Right atrium auricular region (tissue), 2 donors: ENCODE data around the gene RGL3. TPM values are rescaled to one million over a fixed set of nuclear protein-coding genes. Genes with fewer than 3 reads are reported as not detected.
A peak's percentile ranks its signal among the peaks of the same experiment; 100 is the strongest.

Experiments
- DNase-seq: peaks from one replicate; pipeline ENCODE4 v3.0.0-alpha.2; 2019; ENCODE audit warnings: low spot score
- H3K27ac ChIP-seq, 2 donors: fragments of 200-600 bp; sonication (generic); 1 replicate in 1 of 2; 2 replicates in 1 of 2; pipeline ENCODE4 v1.5.1; 2016 to 2019
- H3K27me3 ChIP-seq, 2 donors: fragments of 200-600 bp; sonication (generic); one replicate each; pipeline versions ENCODE4 v1.5.1 to v1.6.0; 2017 to 2019
- H3K36me3 ChIP-seq: fragments of 200-600 bp; sonication (generic); one replicate; pipeline ENCODE4 v1.5.1; 2016
- H3K4me1 ChIP-seq, 2 donors: fragments of 200-600 bp; sonication (generic); one replicate each; pipeline versions ENCODE4 v1.5.1 to v1.6.0; 2017 to 2019
- H3K4me3 ChIP-seq, 2 donors: fragments of 200-600 bp; sonication (generic); 1 replicate in 1 of 2; 2 replicates in 1 of 2; pipeline ENCODE4 v1.5.1; 2017 to 2019; ENCODE audit warnings: mild to moderate bottlenecking in 1 of 2, moderate library complexity in 1 of 2
- H3K9me3 ChIP-seq, 2 donors: fragments of 200-600 bp; sonication (generic); one replicate each; pipeline ENCODE4 v1.5.1; 2019
- CTCF ChIP-seq, 2 donors: fragments of 200-600 bp; sonication (generic); IDR thresholded peaks; one replicate each; pipeline ENCODE4 v1.5.1; 2019; ENCODE audit warnings: antibody characterized with exemption in 2 of 2
- total RNA-seq, 2 donors: library from RNA; depleted of rRNA; stranded (reverse); fragments of >200 nt; gene quantifications; one replicate each; pipeline ENCODE4 v1.1.0, GENCODE V29; 2016

Gene RGL3
- total RNA-seq, 2 donors from 2014 or later, result 7.4 to 8.4 TPM

GRCh38 chr19:11390933-11391680 lies 28.0 kb downstream of the RGL3 start:
- Histone ChIP-seq H3K36me3 (no peaks in the 10 kb centered on the region), H3K27ac (no peak overlapping the region), H3K4me3 (no peak overlapping the region), H3K9me3 (peaks cover 0 to 11% of the 10 kb centered on the region in 2 donors), H3K4me1 (no peaks in the 10 kb centered on the region), H3K27me3 (no peaks in the 10 kb centered on the region)
- no peak for TF ChIP-seq CTCF (IDR thresholded peaks at IDR 0.05)
- no peak for DNase-seq

GRCh38 chr19:11390359-11390758 lies 28.8 kb downstream of the RGL3 start:
- peaks cover 0 to 11% of the 10 kb centered on the region in 2 donors for H3K9me3 ChIP-seq
- no peak for TF ChIP-seq CTCF (IDR thresholded peaks at IDR 0.05)
- H3K4me1 ChIP-seq, result no peaks in the 10 kb centered on the region
- H3K36me3 ChIP-seq, result no peaks in the 10 kb centered on the region
- no peak for DNase-seq
- H3K27me3 ChIP-seq, result no peaks in the 10 kb centered on the region
- H3K4me3 ChIP-seq, result no peak overlapping the region
- no peak overlapping the region for H3K27ac ChIP-seq

DNA sequence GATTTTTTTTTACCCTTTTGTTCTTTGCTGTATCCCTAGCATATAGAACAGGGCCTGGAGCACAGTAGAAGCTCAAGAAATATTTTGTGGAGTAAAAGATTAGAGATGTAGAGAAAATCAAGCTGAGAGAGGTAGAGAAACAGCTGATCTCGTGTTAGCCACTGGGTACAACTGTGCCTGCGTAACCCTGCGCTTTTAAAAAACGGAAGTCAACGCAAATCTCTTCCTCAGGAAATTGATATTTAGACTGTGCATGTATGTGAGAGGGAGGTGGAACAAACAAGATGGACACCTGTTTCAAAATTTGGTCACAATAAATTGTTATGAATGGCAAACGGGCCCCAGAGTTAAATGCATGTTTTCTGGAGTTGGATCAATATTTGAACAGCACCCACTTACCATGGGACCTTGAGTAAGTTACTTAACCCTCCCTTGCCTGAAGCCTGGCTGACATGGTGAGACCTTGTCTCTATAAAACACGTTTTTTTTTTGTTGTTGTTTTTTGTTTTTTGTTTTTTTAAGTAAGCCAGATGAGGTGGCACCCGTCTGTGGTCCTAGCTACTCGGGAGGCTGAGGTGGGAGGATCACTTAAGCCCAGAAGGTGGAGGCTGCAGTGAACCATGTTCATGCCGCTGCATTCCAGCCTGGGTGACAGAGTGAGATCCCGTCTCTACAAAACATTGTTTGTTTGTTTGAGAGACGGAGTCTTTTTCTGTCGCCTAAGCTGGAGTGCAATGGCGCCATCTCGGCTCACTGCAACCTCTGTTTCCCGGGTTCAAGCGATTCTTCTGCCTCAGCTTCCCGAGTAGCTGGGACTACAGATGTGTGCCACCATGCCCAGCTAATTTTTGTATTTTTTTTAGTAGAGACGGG lies 31.7 kb downstream of the RGL3 start:
- Histone ChIP-seq H3K9me3 (peaks cover 0 to 11% of the 10 kb centered on the region in 2 donors), H3K27ac (no peak overlapping the region), H3K36me3 (no peaks in the 10 kb centered on the region), H3K4me1 (peaks cover 0 to 21% of the 10 kb centered on the region in 2 donors), H3K27me3 (no peaks in the 10 kb centered on the region), H3K4me3 (no peak overlapping the region)
- DNase-seq, result no peak
- no peak for TF ChIP-seq CTCF (IDR thresholded peaks at IDR 0.05)

- no peak for TF ChIP-seq CTCF (IDR thresholded peaks at IDR 0.05)
- DNase-seq, result no peak
- Histone ChIP-seq H3K4me3 (no peak overlapping the region), H3K27me3 (no peaks in the 10 kb centered on the region), H3K9me3 (no peaks in the 10 kb centered on the region), H3K4me1 (peaks cover 0 to 29% of the 10 kb centered on the region in 2 donors), H3K27ac (no peak overlapping the region), H3K36me3 (no peaks in the 10 kb centered on the region)
Measured at GRCh38 chr19:11384778-11385129, 34.4 kb downstream of the RGL3 start.

DNA sequence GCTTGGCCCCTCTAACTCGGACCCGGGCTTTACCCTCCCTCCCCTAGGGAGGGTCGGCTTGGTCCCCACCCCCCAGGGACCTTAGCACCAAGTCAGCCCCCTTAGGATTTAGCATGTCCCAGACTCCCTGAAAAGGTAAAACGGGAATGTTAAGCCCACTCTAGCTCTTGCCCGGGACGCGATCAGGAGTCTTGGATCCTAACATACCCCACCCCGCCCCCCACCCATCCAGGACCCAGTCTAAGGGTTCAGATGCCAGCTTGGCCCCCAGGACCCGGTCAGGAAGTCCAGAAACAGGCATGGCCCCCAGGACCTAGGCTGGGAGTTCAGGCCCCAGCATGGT lies 35.4 kb downstream of the RGL3 start:
- H3K36me3 ChIP-seq, result no peaks in the 10 kb centered on the region
- no peak for DNase-seq
- H3K9me3 ChIP-seq, result no peaks in the 10 kb centered on the region
- H3K4me1 ChIP-seq, result peaks cover 0 to 31% of the 10 kb centered on the region in 2 donors
- H3K27me3 ChIP-seq, result no peaks in the 10 kb centered on the region
- peak overlapping the region; percentile 48 to 56 for H3K4me3 ChIP-seq
- TF ChIP-seq CTCF (IDR thresholded peaks at IDR 0.05), result no peak
- H3K27ac ChIP-seq, result peak overlapping the region; percentile 71 to 77
